ENCODE data around the gene EIF3J.

DNA sequence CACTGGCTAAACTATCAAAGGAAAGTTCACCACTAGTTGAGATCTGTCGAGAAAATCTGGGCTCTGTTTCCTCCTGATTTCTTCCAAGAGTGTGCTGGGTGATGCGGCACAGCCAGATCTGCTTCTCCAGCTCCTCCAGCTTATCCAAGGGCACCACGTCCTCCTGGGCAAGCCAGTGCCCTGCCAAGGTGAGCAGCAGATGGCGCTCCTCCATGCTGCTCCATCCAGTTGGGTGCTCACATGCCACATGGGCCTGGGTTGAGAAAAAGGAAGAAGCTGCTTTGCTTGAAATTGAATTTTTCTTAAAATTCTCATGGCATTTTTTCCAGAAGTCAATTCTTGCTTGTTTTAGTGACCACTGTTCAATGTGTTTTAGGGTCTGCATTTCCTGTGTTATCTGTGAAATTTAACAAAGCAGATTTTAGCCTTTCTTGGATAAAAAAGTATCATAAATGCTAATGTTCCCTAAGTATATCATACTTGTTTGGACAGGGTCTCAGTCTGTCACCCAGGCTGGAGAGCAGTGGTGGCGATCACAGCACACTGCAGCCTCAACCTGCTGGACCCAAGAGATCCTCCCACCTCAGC is 47.3 kb downstream of the EIF3J start:
- TF ChIP-seq, protein P1, sequence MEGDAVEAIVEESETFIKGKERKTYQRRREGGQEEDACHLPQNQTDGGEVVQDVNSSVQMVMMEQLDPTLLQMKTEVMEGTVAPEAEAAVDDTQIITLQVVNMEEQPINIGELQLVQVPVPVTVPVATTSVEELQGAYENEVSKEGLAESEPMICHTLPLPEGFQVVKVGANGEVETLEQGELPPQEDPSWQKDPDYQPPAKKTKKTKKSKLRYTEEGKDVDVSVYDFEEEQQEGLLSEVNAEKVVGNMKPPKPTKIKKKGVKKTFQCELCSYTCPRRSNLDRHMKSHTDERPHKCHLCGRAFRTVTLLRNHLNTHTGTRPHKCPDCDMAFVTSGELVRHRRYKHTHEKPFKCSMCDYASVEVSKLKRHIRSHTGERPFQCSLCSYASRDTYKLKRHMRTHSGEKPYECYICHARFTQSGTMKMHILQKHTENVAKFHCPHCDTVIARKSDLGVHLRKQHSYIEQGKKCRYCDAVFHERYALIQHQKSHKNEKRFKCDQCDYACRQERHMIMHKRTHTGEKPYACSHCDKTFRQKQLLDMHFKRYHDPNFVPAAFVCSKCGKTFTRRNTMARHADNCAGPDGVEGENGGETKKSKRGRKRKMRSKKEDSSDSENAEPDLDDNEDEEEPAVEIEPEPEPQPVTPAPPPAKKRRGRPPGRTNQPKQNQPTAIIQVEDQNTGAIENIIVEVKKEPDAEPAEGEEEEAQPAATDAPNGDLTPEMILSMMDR (IDR thresholded peaks at IDR 0.05) = peak in 1 of 3 experiments; percentile 27
- no peak for TF ChIP-seq POLR2AphosphoS5 (IDR thresholded peaks at IDR 0.05)
- TF ChIP-seq EP300 (IDR thresholded peaks at IDR 0.05) = no peak
